RWPE2 (cell line): Measurements from ENCODE around the gene PCNX4.
A peak's percentile ranks its signal among the peaks of the same experiment; 100 is the strongest.

Experiments used
- ATAC-seq: fragments of 200-7000 bp; cut with Tn5 transposase; 3 replicates; pipeline ENCODE4 v1.9.1; 2021; ENCODE audit warnings: low read depth
- DNase-seq: peaks from one replicate; pipeline ENCODE4 v3.0.0-alpha.2; 2020; ENCODE audit warnings: low spot score
- H3K27ac ChIP-seq: fragments of 450-650 bp; 2 replicates; pipeline ENCODE4 v1.5.1; 2017; ENCODE audit warnings: mild to moderate bottlenecking; ENCODE audit not compliant: poor library complexity, severe bottlenecking
- H3K27me3 ChIP-seq: fragments of 250-450 bp; sonication (Bioruptor Pico); 2 replicates; pipeline ENCODE4 v1.5.1; 2021; ENCODE audit warnings: mild to moderate bottlenecking, moderate library complexity; ENCODE audit not compliant: insufficient read depth, poor library complexity, severe bottlenecking
- H3K36me3 ChIP-seq: fragments of 250-450 bp; sonication (Bioruptor Pico); 2 replicates; pipeline ENCODE4 v1.5.1; 2020; ENCODE audit warnings: low read depth, mild to moderate bottlenecking, moderate library complexity
- H3K4me1 ChIP-seq: fragments of 250-450 bp; sonication (Bioruptor Pico); 2 replicates; pipeline ENCODE4 v1.5.1; 2021; ENCODE audit warnings: mild to moderate bottlenecking, moderate library complexity; ENCODE audit not compliant: insufficient read depth, poor library complexity, severe bottlenecking
- H3K4me3 ChIP-seq: fragments of 250-450 bp; sonication (Bioruptor Pico); 2 replicates; pipeline ENCODE4 v1.5.1; 2021; ENCODE audit warnings: mild to moderate bottlenecking, moderate library complexity; ENCODE audit not compliant: severe bottlenecking
- H3K9me3 ChIP-seq: fragments of 250-450 bp; sonication (Bioruptor Pico); 2 replicates; pipeline ENCODE4 v1.5.1; 2021; ENCODE audit warnings: mild to moderate bottlenecking, moderate library complexity; ENCODE audit not compliant: severe bottlenecking
- CTCF ChIP-seq: fragments of 450-650 bp; IDR thresholded peaks from one replicate; pipeline ENCODE4 v1.5.1; 2017; ENCODE audit warnings: mild to moderate bottlenecking, moderate library complexity; ENCODE audit not compliant: poor library complexity, severe bottlenecking

The PCNX4 gene

GRCh38 chr14:60087668-60088067 is 4.1 kb upstream of the PCNX4 start:
- Histone ChIP-seq H3K27me3 (no peaks in the 10 kb centered on the region), H3K9me3 (no peaks in the 10 kb centered on the region), H3K4me3 (no peak overlapping the region), H3K27ac (no peak overlapping the region), H3K4me1 (peaks cover 7% of the 10 kb centered on the region), H3K36me3 (no peaks in the 10 kb centered on the region)
- no peak for TF ChIP-seq CTCF
- DNase-seq (no peak), ATAC-seq (no peak)

- Histone ChIP-seq H3K27me3 (no peaks in the 10 kb centered on the region), H3K9me3 (no peaks in the 10 kb centered on the region), H3K4me1 (peaks cover 15% of the 10 kb centered on the region), H3K27ac (no peak overlapping the region), H3K36me3 (no peaks in the 10 kb centered on the region), H3K4me3 (no peak overlapping the region)
- DNase-seq (no peak), ATAC-seq (no peak)
- no peak for TF ChIP-seq CTCF
Measured at GRCh38 chr14:60089221-60089620, 2.5 kb upstream of the PCNX4 start.

- no peaks in the 10 kb centered on the region for H3K9me3 ChIP-seq
- no peak for DNase-seq
- TF ChIP-seq CTCF, result no peak
- peak; percentile 4; the same call in 1 of the 3 replicates for ATAC-seq
- H3K4me3 ChIP-seq, result peak overlapping the region; percentile 57
- H3K4me1 ChIP-seq, result peaks cover 26% of the 10 kb centered on the region
- no peaks in the 10 kb centered on the region for H3K27me3 ChIP-seq
- peak overlapping the region; percentile 94 for H3K27ac ChIP-seq
- H3K36me3 ChIP-seq, result no peaks in the 10 kb centered on the region; the same call in 1 of the 2 replicates
Measured at GRCh38 chr14:60090864-60091519, 731 bp upstream of the PCNX4 start.

GRCh38 chr14:60092526-60092920 is 800 bp downstream of the PCNX4 start:
- Histone ChIP-seq H3K9me3 (no peaks in the 10 kb centered on the region), H3K27ac (peak overlapping the region; percentile 94), H3K27me3 (no peaks in the 10 kb centered on the region), H3K36me3 (peaks cover 15% of the 10 kb centered on the region), H3K4me1 (peaks cover 32% of the 10 kb centered on the region), H3K4me3 (peak overlapping the region; percentile 57)
- ATAC-seq (no peak), DNase-seq (no peak)
- TF ChIP-seq CTCF, result no peak

GRCh38 chr14:60093080-60093479 is 1.4 kb downstream of the PCNX4 start:
- no peak for TF ChIP-seq CTCF
- H3K4me3 ChIP-seq, result peak overlapping the region; percentile 57
- H3K27ac ChIP-seq, result peak overlapping the region; percentile 94
- ATAC-seq (no peak), DNase-seq (no peak)
- no peaks in the 10 kb centered on the region for H3K9me3 ChIP-seq
- peaks cover 20% of the 10 kb centered on the region for H3K36me3 ChIP-seq
- H3K4me1 ChIP-seq, result peaks cover 32% of the 10 kb centered on the region
- no peaks in the 10 kb centered on the region for H3K27me3 ChIP-seq
